ENCODE measurements around the gene DDX59.
A peak's percentile ranks its signal among the peaks of the same experiment; 100 is the strongest.
"Not testable (repeated sequence)": the region's sequence is repeated elsewhere in the genome, so short reads cannot be mapped to it uniquely, and the experiment has no call there.

DDX59 gene

GRCh38 chr1:200634261-200635122 is 35.2 kb downstream of the DDX59 start:
- TF ChIP-seq CTCF (IDR thresholded peaks at IDR 0.05; ENCODE audit: low read length) (peak; percentile 72), EZH2phosphoT487 (IDR thresholded peaks at IDR 0.05; ENCODE audit: low read length) (no peak)
- Histone ChIP-seq H2AFZ (ENCODE audit: low read length) (peak overlapping the region; percentile 49), H3K9me3 (replicated peaks; ENCODE audit: insufficient read depth, low read length) (no peaks in the 10 kb centered on the region), H3K79me2 (ENCODE audit: low read length) (no peaks in the 10 kb centered on the region), H3K4me3 (ENCODE audit: low read length) (no peak overlapping the region; the same call in 1 of the 2 replicates), H3K27me3 (replicated peaks; ENCODE audit: insufficient read depth, low read length) (no peaks in the 10 kb centered on the region), H3K9ac (ENCODE audit: low read length) (no peak overlapping the region; the same call in 1 of the 2 replicates), H3K36me3 (replicated peaks; ENCODE audit: insufficient read depth, low read length) (no peaks in the 10 kb centered on the region), H3K9me2 (replicated peaks; ENCODE audit: insufficient read depth, low read length) (no peaks in the 10 kb centered on the region), H3F3A (ENCODE audit: insufficient read depth, low read length) (peaks cover 9% of the 10 kb centered on the region), H3K4me1 (ENCODE audit: low read length) (peaks cover 15% of the 10 kb centered on the region), H3K27ac (ENCODE audit: low read length) (peak overlapping the region; percentile 16; the same call in 1 of the 2 replicates), H3K4me2 (ENCODE audit: low read depth, low read length) (peak overlapping the region; percentile 49), H4K20me1 (ENCODE audit: insufficient read depth, low read length) (no peaks in the 10 kb centered on the region)
- no peak for DNase-seq

- Histone ChIP-seq H3K9me3 (replicated peaks; ENCODE audit: insufficient read depth, low read length) (no peaks in the 10 kb centered on the region), H3F3A (ENCODE audit: insufficient read depth, low read length) (peaks cover 38% of the 10 kb centered on the region), H3K4me3 (ENCODE audit: low read length) (no peak overlapping the region), H4K20me1 (ENCODE audit: insufficient read depth, low read length) (no peaks in the 10 kb centered on the region), H3K9ac (ENCODE audit: low read length) (no peak overlapping the region), H3K36me3 (replicated peaks; ENCODE audit: insufficient read depth, low read length) (no peaks in the 10 kb centered on the region), H3K27ac (ENCODE audit: low read length) (no peak overlapping the region), H3K4me1 (ENCODE audit: low read length) (peaks cover 43% of the 10 kb centered on the region), H3K27me3 (replicated peaks; ENCODE audit: insufficient read depth, low read length) (no peaks in the 10 kb centered on the region), H3K9me2 (replicated peaks; ENCODE audit: insufficient read depth, low read length) (no peaks in the 10 kb centered on the region), H2AFZ (ENCODE audit: low read length) (no peak overlapping the region), H3K79me2 (ENCODE audit: low read length) (no peaks in the 10 kb centered on the region), H3K4me2 (ENCODE audit: low read depth, low read length) (no peak overlapping the region)
- DNase-seq = no peak
- TF ChIP-seq EZH2 (optimal IDR thresholded peaks at IDR 0.05; ENCODE audit: low read depth, low read length) (no peak), EZH2phosphoT487 (IDR thresholded peaks at IDR 0.05; ENCODE audit: low read length) (no peak)
Measured at GRCh38 chr1:200631375-200631774, 38.3 kb downstream of the DDX59 start.

DNA sequence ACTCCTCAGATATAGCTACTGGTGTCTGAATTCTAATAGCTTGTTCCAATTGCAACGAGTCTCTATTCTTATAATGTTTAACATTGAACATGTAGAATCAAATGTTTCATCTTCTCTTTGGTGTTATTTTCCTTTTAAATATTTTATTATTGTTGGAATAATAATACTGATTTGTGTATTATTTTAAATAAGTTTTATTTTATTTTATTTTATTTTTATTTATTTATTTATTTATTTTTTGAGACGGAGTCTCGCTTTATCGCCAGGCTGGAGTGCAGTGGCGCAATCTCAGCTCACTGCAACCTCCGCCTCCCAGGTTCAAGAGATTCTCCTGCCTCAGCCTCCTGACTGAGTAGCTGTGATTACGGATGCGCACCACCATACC is 39.2 kb downstream of the DDX59 start:
- Histone ChIP-seq H3K4me1 (ENCODE audit: low read length) (peaks cover 48% of the 10 kb centered on the region), H3F3A (ENCODE audit: insufficient read depth, low read length) (peaks cover 45% of the 10 kb centered on the region)
- H3K79me2 ChIP-seq (ENCODE audit: low read length); DNase-seq; H3K9me2 ChIP-seq (replicated peaks; ENCODE audit: insufficient read depth, low read length); H2AFZ ChIP-seq (ENCODE audit: low read length); H3K27me3 ChIP-seq (replicated peaks; ENCODE audit: insufficient read depth, low read length); H4K20me1 ChIP-seq (ENCODE audit: insufficient read depth, low read length); H3K9me3 ChIP-seq (replicated peaks; ENCODE audit: insufficient read depth, low read length); H3K36me3 ChIP-seq (replicated peaks; ENCODE audit: insufficient read depth, low read length); H3K4me3 ChIP-seq (ENCODE audit: low read length); H3K27ac ChIP-seq (ENCODE audit: low read length); H3K9ac ChIP-seq (ENCODE audit: low read length); H3K4me2 ChIP-seq (ENCODE audit: low read depth, low read length): not testable (repeated sequence)

DNA sequence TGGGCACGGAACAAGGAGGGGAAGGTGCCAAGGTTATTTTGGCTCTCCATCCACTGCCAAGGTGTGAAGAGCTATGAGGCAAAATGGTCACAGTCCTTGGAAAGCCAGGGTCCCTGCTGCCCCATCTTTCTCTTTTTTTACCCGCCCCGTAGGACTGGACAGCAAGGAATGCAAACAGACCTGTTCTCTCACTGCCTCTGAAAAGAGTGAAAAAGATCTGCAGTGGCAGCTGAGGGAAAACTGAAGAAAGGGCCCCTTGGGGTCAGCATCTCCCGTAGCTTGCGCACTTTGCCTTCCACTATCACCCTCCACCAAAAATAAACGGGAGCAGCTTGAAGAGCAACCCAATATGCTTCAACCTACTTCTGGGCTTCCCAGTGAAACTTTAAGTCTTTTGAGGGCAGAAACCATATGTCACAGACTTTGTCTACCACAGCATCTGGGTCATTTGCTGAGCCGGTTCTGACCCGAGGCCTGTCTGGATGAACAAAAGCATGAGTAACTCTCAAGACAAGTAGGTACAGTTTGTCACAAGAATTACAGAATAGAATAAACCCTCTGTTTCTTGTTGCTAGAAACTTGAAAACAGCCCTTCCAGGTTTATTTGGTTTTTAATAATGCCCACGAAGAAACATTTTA is 39.7 kb downstream of the DDX59 start:
- Histone ChIP-seq H2AFZ (ENCODE audit: low read length) (no peak overlapping the region), H3K4me2 (ENCODE audit: low read depth, low read length) (no peak overlapping the region), H3K9me3 (replicated peaks; ENCODE audit: insufficient read depth, low read length) (no peaks in the 10 kb centered on the region), H3K4me1 (ENCODE audit: low read length) (peaks cover 52% of the 10 kb centered on the region), H4K20me1 (ENCODE audit: insufficient read depth, low read length) (no peaks in the 10 kb centered on the region), H3K79me2 (ENCODE audit: low read length) (no peaks in the 10 kb centered on the region), H3K27me3 (replicated peaks; ENCODE audit: insufficient read depth, low read length) (no peaks in the 10 kb centered on the region), H3K4me3 (ENCODE audit: low read length) (no peak overlapping the region), H3K27ac (ENCODE audit: low read length) (no peak overlapping the region), H3K9me2 (replicated peaks; ENCODE audit: insufficient read depth, low read length) (no peaks in the 10 kb centered on the region), H3K36me3 (replicated peaks; ENCODE audit: insufficient read depth, low read length) (no peaks in the 10 kb centered on the region), H3K9ac (ENCODE audit: low read length) (no peak overlapping the region), H3F3A (ENCODE audit: insufficient read depth, low read length) (peaks cover 50% of the 10 kb centered on the region)
- no peak for DNase-seq
- TF ChIP-seq CTCF (IDR thresholded peaks at IDR 0.05; ENCODE audit: low read length) = no peak
- no peak for TF ChIP-seq EZH2phosphoT487 (IDR thresholded peaks at IDR 0.05; ENCODE audit: low read length)
- no peak for TF ChIP-seq EZH2 (optimal IDR thresholded peaks at IDR 0.05; ENCODE audit: low read depth, low read length)
